ENCODE results near the gene SLC12A3.

The SLC12A3 gene

GRCh38 chr16:56869513-56870275, 4.7 kb downstream of the SLC12A3 start:
- FAIRE-seq (no peak), DNase-seq (ENCODE audit: insufficient read length, low spot score) (no peak)
- no peak for TF ChIP-seq CTCF (IDR thresholded peaks at IDR 0.05; ENCODE audit: insufficient read depth, missing control alignments)

DNA sequence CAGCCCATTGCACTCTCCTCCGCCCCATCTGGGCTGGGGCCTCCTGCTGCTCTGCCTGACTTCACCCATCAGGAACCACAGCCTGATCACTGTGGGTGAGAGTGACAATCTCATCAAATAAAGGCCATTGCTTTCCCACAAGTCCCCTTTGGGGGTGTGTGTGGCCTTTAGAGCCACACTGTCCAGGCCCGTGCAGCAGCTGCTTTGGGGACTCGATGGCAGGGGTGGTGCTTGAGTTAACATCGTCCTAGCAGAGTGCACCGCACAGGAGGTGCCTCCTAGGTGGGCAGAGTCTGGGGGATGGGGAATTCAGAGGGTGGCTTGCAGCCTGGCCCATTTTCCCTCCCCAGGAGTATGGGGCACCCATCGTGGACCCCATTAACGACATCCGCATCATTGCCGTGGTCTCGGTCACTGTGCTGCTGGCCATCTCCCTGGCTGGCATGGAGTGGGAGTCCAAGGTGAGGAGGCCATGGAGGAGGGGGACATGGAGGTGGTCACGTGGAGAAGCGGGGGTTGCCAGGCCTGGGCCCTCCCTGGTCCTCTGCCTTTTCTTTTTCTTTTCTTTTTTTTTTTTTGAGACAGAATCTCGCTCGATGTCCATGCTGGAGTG, 5.4 kb downstream of the SLC12A3 start:
- TF ChIP-seq CTCF (IDR thresholded peaks at IDR 0.05; ENCODE audit: insufficient read depth, missing control alignments), result no peak
- DNase-seq (ENCODE audit: insufficient read length, low spot score) (no peak), FAIRE-seq (no peak)

GRCh38 chr16:56871172-56871593, 6.2 kb downstream of the SLC12A3 start:
- TF ChIP-seq CTCF (IDR thresholded peaks at IDR 0.05; ENCODE audit: insufficient read depth, missing control alignments), result no peak

DNA sequence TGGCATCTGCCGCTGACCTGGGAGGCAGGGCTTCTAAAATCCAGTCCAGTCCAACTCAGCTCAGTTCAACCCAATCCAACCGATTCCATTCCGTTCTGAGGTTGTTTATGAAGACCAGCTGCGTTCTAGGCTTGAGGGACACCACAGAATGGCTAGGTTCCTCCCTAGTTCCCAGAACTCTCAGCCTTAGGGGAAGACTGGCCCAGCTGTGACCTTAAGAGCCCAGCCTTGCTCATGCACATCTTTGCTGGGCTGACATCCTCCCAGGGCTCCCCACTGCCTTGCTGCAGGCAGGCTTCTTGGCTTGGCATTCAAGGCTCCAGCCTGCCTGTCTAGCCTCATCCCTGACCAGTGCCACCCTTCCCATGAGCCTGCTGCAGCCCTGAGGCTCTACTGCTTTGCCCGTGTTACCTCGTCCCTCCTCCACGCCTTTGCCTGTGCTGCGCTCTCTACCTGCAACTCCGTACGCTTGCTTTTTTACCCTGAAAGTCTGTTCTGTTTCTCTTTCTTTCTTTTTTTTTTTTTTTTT, 7.9 kb downstream of the SLC12A3 start:
- TF ChIP-seq CTCF (IDR thresholded peaks at IDR 0.05; ENCODE audit: insufficient read depth, missing control alignments), result no peak
- FAIRE-seq, result no peak
- no peak for DNase-seq (ENCODE audit: insufficient read length, low spot score)

More at GRCh38 chr16:56871172-56871593, 6.2 kb downstream of the SLC12A3 start:
- FAIRE-seq (no peak), DNase-seq (ENCODE audit: insufficient read length, low spot score) (no peak)

GRCh38 chr16:56874800-56875199, 9.8 kb downstream of the SLC12A3 start:
- FAIRE-seq (no peak), DNase-seq (ENCODE audit: insufficient read length, low spot score) (no peak)
- no peak for TF ChIP-seq CTCF (IDR thresholded peaks at IDR 0.05; ENCODE audit: insufficient read depth, missing control alignments)

DNA sequence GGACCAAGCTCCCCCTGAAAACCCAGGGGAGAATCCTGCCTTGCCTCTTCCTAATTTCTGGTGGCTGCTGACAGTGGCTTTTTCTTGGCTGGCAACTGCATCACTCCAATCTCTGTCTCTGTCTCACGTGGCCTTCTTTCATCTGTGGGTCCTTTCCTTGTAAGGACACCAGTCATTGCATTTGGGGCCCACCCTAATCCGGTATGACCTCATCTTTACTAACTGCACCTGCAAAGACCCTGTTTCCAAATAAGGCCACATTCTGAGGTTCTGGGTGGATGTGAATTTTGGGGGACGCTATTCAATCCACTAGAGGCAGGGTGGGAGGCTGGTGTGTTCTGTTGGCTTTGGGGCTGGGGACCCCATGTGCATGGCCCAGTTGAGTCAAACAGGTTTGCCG, 11.0 kb downstream of the SLC12A3 start:
- TF ChIP-seq CTCF (IDR thresholded peaks at IDR 0.05; ENCODE audit: insufficient read depth, missing control alignments), result no peak
- DNase-seq (ENCODE audit: insufficient read length, low spot score) (no peak), FAIRE-seq (no peak)

All from D721Med (cell line).